NB4 (cell line): Measurements from ENCODE around the gene ASCC1.

ENCODE experiments used
- DNase-seq: peaks from one replicate; pipeline ENCODE4 v3.0.0; 2010; ENCODE audit warnings: low read depth
- H3K4me3 ChIP-seq: one replicate; pipeline ENCODE4 v1.5.1; 2011; ENCODE audit warnings: mild to moderate bottlenecking, low read depth, low read length, moderate library complexity
- MYC ChIP-seq: IDR thresholded peaks from 2 replicates; pipeline ENCODE4 v1.6.1; 2011; ENCODE audit warnings: low read depth, low read length
- POLR2A ChIP-seq: IDR thresholded peaks from 2 replicates; pipeline ENCODE4 v1.6.1; 2011; ENCODE audit warnings: mild to moderate bottlenecking; ENCODE audit not compliant: insufficient read length; ENCODE audit errors: extremely low read depth
- TF ChIP-seq, protein P1 (sequence below): IDR thresholded peaks from 2 replicates; pipeline ENCODE4 v1.6.1; 2011; ENCODE audit warnings: low read depth, low read length
- TF ChIP-seq, protein P2 (sequence below): IDR thresholded peaks from one replicate; pipeline ENCODE4 v1.5.1; 2012; ENCODE audit warnings: low read depth, low read length

The ASCC1 gene

DNA sequence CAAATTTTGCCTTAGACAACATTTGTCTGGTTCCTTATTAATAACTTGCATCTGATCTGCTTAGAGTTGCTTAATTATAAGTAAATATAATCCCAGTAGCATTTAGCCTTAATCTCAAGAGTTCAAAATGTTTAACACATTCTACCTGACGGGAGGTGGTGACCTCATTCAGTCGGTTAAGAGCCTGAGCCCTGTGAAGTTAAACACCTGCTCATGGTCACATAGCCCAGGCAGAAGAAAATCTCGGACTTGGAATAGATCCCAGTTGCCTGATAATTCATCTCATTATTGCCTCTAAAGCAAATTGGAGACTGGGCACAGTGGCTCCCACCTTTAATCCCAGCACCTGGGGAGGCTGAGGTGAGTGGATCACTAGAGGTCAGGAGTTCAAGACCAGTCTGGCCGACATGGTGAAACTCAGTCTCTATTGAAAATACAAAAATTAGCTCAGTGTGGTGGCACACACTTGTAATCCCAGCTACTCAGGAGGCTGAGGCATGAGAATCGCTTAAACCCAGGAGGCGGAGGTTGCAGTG, 18.6 kb upstream of the ASCC1 start:
- DNase-seq: no peak
- TF ChIP-seq POLR2A (no peak), MYC (no peak)
- TF ChIP-seq, protein P1, sequence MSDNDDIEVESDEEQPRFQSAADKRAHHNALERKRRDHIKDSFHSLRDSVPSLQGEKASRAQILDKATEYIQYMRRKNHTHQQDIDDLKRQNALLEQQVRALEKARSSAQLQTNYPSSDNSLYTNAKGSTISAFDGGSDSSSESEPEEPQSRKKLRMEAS: no peak
- TF ChIP-seq, protein P2, sequence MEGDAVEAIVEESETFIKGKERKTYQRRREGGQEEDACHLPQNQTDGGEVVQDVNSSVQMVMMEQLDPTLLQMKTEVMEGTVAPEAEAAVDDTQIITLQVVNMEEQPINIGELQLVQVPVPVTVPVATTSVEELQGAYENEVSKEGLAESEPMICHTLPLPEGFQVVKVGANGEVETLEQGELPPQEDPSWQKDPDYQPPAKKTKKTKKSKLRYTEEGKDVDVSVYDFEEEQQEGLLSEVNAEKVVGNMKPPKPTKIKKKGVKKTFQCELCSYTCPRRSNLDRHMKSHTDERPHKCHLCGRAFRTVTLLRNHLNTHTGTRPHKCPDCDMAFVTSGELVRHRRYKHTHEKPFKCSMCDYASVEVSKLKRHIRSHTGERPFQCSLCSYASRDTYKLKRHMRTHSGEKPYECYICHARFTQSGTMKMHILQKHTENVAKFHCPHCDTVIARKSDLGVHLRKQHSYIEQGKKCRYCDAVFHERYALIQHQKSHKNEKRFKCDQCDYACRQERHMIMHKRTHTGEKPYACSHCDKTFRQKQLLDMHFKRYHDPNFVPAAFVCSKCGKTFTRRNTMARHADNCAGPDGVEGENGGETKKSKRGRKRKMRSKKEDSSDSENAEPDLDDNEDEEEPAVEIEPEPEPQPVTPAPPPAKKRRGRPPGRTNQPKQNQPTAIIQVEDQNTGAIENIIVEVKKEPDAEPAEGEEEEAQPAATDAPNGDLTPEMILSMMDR: no peak
- no peak overlapping the region for H3K4me3 ChIP-seq

DNA sequence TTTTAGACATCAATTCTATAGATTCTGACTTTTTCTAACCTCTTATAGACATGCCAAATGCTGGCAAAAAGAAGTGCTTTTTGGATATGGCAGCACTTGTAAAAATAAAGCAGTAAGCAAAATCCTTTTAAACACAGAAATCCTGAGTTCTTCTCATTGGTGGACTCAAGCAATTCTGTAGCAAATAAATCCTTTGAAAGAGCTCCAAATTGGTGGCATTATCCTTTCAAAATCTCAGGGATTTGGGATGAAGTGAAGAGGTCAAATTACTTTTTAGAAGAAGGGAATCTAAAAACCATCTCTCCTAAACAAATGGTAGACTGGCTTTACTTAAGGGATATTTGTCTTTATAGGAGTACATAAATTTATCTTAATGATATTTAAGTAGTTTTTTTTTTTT, 17.5 kb upstream of the ASCC1 start:
- DNase-seq: no peak
- H3K4me3 ChIP-seq: no peak overlapping the region
- TF ChIP-seq POLR2A (no peak), MYC (no peak)
- TF ChIP-seq, protein P2: no peak
- TF ChIP-seq, protein P1: no peak

DNA sequence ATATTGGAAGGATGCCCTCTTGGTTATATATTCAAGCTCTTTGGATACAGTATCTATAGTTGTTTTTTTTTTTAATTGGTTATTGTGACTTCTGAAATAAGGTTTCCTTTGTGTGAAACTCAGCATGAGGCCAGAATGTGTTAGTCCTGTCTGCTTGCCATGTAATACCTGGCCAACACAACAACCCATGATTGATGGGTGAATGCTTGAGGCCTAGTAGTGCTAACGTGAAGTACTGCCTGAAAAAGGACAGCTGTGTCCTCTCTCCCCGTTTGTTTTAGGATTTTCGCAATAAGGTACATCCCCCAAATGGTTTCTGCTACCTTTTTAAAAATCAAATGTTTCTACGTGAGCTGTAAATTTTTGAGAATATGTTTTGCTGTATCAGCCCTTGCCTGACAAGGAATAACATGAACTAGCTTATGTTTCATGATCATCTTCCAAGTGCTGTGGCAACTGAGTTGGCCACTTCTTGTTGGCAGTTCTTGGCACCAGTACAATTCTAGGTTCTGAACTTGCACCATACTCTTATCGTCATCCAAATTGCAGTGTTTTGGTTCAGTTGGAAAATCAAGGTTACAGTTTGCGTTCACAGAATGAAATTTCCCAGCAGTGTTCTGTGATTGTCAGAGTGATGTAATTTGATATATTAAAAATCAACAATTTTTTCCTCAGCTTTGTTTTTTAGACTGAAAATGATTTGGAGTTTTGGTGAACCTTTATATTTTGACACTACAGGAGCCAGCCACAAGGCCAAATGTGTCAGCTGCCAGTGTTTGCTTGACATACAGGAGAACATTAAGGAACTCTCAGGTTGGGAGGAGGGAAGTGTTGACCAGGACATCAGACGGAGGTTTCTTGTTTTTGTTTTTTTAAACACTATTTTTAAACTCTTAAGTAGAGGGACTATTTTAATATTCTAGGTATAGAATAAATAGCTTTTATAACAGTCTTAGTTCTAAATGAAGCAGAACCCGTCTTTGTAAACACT, 13.5 kb upstream of the ASCC1 start:
- no peak for DNase-seq
- no peak for TF ChIP-seq POLR2A
- TF ChIP-seq MYC: no peak
- TF ChIP-seq, protein P1: no peak
- TF ChIP-seq, protein P2: no peak
- H3K4me3 ChIP-seq: no peak overlapping the region

DNA sequence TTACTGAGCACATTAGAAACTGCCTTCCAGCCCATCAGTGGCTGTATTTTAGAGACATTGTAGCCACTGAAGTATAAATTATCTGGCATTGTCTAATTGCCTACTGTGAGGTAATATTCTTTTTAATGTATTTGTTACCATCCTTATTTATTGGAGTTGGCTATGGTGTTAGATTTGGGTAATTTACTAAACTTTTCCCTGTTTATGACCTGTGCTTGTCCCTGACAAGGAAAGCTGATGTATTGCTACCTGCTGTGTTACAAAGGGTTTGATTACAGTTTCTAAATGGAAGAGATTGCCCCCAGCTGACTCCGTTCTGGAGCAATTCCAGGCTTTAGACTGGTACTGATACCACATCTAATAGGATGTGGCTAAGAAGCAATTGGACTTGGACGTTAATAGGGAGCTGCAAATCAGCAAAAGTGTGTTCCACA, 12.3 kb upstream of the ASCC1 start:
- TF ChIP-seq, protein P1: no peak
- TF ChIP-seq MYC: no peak
- TF ChIP-seq, protein P2: no peak
- no peak for TF ChIP-seq POLR2A
- no peak overlapping the region for H3K4me3 ChIP-seq
- DNase-seq: no peak

DNA sequence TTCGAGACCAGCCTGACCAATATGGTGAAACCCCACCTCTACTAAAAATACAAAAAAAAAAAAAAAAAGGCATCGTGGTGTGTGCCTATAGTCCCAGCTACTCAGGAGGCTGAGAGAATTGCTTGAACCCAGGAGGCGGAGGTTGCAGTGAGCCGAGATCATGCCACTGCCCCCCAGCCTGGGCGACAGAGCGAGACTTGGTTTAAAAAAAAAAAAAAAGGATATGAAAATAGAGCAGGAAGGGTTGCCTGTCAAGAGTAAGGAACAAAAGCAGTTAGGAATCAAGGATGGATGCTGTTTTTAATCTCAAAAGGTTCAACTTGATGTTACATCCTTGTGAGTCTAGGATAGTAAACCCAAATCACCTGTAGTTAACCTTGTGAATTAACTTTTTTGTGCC, 11.8 kb upstream of the ASCC1 start:
- no peak for TF ChIP-seq POLR2A
- no peak for TF ChIP-seq MYC
- TF ChIP-seq, protein P1: no peak
- TF ChIP-seq, protein P2: no peak
- no peak overlapping the region for H3K4me3 ChIP-seq

More for the DNA sequence above, 11.8 kb upstream of the ASCC1 start:
- no peak for DNase-seq
